Measurements from ENCODE around the gene TMEM108.

- TF ChIP-seq EZH2 (IDR thresholded peaks at IDR 0.05; ENCODE audit: low read length) = no peak
- TF ChIP-seq CTCF (optimal IDR thresholded peaks at IDR 0.05 in 1 of 3, IDR thresholded peaks at IDR 0.05 in 1 of 3, conservative IDR thresholded peaks at IDR 0.05 in 1 of 3; ENCODE audit: extremely low read depth in 1 of 3, insufficient read depth in 2 of 3, low read length in 3 of 3) = no peak
Measured at GRCh38 chr3:133269393-133269792, 231.2 kb downstream of the TMEM108 start.

All from keratinocyte (primary cell).